HepG2 (cell line): ENCODE data around the gene RABGGTA. TPM values are rescaled to one million over a fixed set of nuclear protein-coding genes. Genes with fewer than 3 reads are reported as not detected.

Experiments used
- CHD4 ChIP-seq: fragments of 200-600 bp; sonication (generic); IDR thresholded peaks from 2 replicates; pipeline ENCODE4 v1.7.0; 2017; ENCODE audit warnings: mild to moderate bottlenecking, low read length, borderline replicate concordance
- JUND ChIP-seq: sonication (generic); formaldehyde crosslinking; IDR thresholded peaks from 2 replicates; pipeline ENCODE4 v1.8.0; 2022; ENCODE audit warnings: mild to moderate bottlenecking, missing genetic modification reagents
- KDM5A ChIP-seq: fragments of 200-600 bp; sonication (generic); IDR thresholded peaks from 2 replicates; pipeline ENCODE4 v1.7.0; 2018; ENCODE audit warnings: antibody characterized with exemption, mild to moderate bottlenecking, low read length, borderline replicate concordance
- POLR2G ChIP-seq: fragments of 200-400 bp; formaldehyde crosslinking; IDR thresholded peaks from 2 replicates; pipeline ENCODE4 v1.6.1; 2018; ENCODE audit warnings: mild to moderate bottlenecking, low read depth, low read length, moderate library complexity
- ZNF510 ChIP-seq: sonication (generic); formaldehyde crosslinking; IDR thresholded peaks from 2 replicates; pipeline ENCODE4 v1.4.0; 2020; ENCODE audit warnings: low read depth, mild to moderate bottlenecking, missing genetic modification reagents
- polyA plus RNA-seq, 8 experiments: library from polyadenylated mRNA; depleted of rRNA in 3 of 8; stranded (reverse) in 7 of 8; unstranded in 1 of 8; fragments of >200 nt; fragmentation: Illumina TruSeq in 4 of 8; extraction: Trizol in 4 of 8; gene quantifications; 2 replicates each; pipeline versions ENCODE4 v1.2.1 to v1.2.3, GENCODE V29; 2011 to 2016; ENCODE audit warnings: low read depth in 4 of 8, missing spikeins in 1 of 8, mixed read lengths in 1 of 8; ENCODE audit not compliant: insufficient read depth in 1 of 8
- total RNA-seq, 5 experiments: library from RNA; depleted of rRNA; stranded (reverse); fragments of >200 nt; fragmentation: Illumina TruSeq; extraction: Trizol; gene quantifications; 2 replicates each; pipeline ENCODE4 v1.2.3, GENCODE V29; 2016; ENCODE audit warnings: low read depth in 1 of 5
- TF ChIP-seq, protein P1 (sequence below): sonication (generic); formaldehyde crosslinking; IDR thresholded peaks from 2 replicates; pipeline ENCODE4 v1.4.0; 2020; ENCODE audit warnings: missing genetic modification reagents
- TF ChIP-seq, protein P2 (sequence below): sonication (generic); formaldehyde crosslinking; IDR thresholded peaks from 2 replicates; pipeline ENCODE4 v1.8.0; 2022; ENCODE audit warnings: mild to moderate bottlenecking, missing genetic modification reagents
- TF ChIP-seq, protein P3 (sequence below): sonication (generic); formaldehyde crosslinking; IDR thresholded peaks from 2 replicates; pipeline ENCODE4 v1.5.0; 2020; ENCODE audit warnings: missing genetic modification reagents

RABGGTA gene
- total and polyA plus RNA-seq, 2 of the 13 experiments (the other 11 are each of a cell fraction or from before 2014, with no cell fraction given), result 57.9 to 90.8 TPM

DNA sequence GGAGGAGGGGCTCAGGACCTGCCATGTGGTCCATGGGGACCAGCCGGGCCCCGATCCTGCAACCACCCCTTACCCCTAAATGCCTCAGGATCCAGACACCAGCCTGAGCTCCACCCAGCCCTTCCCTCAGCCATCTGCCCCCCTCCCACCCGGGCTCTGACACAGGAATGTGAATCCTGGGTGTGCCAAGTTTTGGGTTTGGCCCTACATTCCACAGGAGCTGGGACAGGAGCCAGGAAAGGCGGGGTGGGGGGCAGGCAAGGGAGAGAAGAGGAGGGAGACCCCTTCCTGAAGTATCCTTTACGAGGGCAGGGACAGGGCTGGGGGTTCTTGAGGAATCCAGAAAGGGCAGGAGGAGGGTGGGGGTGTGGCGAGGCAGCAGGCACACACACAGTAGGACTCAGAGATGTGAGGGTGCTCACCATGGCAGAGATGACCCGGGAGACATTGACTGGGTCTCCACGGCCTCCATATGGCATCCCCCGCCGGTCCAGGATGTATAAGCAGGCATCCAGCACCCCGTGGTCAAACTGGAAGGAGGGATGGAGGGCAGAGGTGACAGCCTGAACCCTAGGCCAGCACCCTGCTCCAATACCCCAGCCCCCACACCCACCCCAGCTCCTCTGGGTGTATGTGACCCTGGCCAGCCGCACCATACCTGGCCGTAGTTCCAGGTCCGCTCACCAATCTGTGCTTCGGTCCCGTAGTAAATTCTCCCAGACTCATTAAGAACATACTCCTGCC is 11.9 kb downstream of the RABGGTA start (continued):
- TF ChIP-seq, protein P1, sequence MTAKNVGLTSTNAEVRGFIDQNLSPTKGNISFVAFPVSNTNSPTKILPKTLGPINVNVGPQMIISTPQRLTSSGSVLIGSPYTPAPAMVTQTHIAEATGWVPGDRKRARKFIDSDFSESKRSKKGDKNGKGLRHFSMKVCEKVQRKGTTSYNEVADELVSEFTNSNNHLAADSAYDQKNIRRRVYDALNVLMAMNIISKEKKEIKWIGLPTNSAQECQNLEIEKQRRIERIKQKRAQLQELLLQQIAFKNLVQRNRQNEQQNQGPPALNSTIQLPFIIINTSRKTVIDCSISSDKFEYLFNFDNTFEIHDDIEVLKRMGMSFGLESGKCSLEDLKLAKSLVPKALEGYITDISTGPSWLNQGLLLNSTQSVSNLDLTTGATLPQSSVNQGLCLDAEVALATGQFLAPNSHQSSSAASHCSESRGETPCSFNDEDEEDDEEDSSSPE (CRISPR knock-in tag), result no peak
- TF ChIP-seq JUND (CRISPR knock-in tag) (no peak), ZNF510 (no peak), KDM5A (no peak), CHD4 (no peak), POLR2G (no peak)
- TF ChIP-seq, protein P2, sequence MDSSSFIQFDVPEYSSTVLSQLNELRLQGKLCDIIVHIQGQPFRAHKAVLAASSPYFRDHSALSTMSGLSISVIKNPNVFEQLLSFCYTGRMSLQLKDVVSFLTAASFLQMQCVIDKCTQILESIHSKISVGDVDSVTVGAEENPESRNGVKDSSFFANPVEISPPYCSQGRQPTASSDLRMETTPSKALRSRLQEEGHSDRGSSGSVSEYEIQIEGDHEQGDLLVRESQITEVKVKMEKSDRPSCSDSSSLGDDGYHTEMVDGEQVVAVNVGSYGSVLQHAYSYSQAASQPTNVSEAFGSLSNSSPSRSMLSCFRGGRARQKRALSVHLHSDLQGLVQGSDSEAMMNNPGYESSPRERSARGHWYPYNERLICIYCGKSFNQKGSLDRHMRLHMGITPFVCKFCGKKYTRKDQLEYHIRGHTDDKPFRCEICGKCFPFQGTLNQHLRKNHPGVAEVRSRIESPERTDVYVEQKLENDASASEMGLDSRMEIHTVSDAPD (CRISPR knock-in tag), result no peak
- TF ChIP-seq, protein P3, sequence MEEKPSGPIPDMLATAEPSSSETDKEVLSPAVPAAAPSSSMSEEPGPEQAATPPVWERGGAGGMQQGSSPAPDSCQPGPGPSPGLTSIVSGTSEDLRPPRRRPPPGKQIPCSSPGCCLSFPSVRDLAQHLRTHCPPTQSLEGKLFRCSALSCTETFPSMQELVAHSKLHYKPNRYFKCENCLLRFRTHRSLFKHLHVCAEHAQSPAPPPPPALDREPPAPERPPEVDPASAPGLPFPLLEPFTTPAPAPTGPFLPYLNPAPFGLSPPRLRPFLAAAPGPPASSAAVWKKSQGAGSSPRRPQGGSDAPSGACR (CRISPR knock-in tag), result no peak
- TF ChIP-seq, all 625 proteins: peak for 4
